NCI-H345 treated with DMSO at 0.1 percent for 48 hours (cell line): ENCODE measurements around the gene ANGPTL2.
"Not testable (repeated sequence)": the region's sequence is repeated elsewhere in the genome, so short reads cannot be mapped to it uniquely, and the experiment has no call there.

Experiments
- DNase-seq: peaks from one replicate; lab custom pipeline; 2025; ENCODE audit not compliant: unreplicated experiment; lab: John Stamatoyannopoulos, UW

Gene ANGPTL2

DNA sequence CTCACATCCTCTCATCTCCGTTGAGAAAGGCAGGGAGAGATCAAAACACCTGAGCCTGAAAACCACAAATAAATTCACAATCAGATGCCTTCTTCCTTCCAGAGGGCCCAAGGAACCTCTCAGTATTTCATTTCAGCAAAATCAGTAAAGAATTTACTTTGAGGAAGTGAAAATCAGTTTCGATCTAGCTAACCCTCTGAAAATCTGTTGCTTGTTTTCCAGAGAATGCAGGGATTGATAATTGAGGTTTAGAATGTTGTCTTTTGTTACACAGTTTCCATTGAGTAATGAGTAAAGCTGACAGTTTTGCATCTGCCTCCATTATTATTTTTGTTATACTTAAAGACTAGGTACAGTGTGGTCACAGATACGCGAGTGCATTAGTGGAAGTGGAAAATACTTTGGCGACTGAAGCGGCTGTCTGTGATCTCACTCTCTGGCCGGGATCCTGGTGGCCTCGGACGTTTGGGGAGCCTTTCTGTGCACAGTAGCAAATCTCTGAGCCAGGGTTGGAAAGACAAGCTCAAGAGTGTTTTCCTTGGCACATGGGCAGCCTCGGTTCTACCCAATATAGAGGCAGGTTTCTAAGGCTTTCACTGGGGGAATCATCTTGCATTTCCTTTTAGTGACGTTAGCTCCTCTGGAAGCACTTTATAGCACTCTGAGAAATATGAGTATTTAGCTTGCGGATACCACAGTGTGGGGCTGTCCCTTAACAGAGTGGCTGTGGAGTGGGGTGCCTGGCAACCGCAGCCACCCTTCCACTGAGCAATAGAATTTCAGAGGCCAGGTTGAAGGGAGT, 32.2 kb upstream of the ANGPTL2 start:
- no peak for DNase-seq

DNA sequence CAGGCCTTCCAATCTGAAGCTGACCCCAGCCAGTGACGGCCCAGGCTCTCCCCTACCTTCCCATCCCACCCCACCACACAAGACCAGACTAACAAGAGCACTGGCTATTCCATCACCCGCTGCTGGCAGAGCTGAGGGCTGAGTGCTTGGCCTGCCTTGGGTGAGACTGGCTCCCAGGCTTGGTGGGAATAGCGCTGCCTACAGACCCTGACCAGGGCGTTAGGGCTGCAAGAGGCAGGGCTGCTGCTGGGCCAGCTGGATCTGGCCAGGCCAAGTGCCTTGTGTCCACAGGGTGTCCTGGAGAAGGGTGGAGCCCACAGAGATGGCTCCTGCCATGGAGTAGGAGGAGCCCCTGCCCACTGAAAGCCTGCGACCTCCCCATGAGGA, 31.6 kb upstream of the ANGPTL2 start:
- DNase-seq: no peak

DNA sequence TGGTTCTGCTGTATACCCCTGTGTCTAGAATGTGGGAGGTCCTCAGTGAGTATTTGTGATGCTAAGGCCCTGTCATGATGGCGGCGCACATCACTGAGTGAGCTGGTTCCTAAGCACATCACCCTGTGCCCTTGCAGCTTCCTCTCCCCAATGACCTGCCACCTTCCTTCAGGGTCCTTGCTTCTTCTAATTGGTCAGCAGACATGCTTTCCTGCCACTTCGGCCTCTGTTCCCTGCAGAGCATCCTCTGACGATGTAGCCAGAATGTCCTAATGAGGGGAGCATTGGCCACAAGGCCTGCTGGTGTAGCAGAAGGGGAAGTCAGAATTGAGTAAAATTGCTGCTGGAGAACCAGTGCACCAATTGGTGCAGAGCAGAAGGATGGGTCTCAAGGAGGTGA, 31.1 kb upstream of the ANGPTL2 start:
- no peak for DNase-seq

DNA sequence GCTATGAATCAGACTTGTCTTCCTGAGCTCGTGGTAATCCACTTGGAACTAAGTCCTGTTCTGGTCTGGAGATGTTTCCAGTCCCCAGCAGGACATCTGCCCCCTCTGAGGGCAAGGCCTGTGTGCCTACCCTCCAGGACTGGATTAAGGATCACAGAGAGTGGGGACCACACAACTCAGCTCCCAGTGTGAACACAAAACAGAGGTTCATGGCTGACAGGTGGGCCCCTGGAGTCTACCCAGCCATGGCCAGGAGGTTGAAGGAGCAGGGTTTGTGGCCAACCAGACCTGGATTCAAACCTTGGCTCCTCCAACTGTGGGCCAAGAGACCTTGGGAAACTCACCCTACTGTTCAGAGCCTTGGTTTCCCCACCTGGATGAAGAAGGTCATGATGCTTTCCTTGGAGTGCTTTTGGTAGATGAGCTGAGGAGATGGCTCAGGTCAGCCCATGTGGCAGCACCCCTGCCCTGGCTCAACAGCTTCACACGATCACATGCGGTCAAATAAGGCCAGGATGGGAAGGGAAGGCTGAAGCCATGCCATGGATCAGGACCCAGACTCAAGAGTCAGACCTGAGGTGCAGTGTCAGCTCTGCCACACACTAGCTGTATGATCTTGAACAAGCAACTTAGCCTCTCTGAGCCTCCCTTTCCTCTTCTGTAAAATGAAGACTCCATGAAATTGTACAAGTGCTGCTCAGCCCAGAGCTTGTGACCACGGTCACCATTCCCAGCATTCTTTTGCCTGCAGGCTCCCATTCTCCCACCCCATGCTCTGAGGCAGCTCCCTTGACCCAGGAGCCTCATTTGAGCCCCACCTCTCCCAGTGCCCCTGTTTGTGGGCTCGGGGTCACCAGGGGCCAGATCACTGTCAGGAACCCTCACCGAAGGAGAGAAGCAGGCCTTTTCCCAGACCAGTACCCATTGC, 27.3 kb upstream of the ANGPTL2 start:
- DNase-seq: no peak

DNA sequence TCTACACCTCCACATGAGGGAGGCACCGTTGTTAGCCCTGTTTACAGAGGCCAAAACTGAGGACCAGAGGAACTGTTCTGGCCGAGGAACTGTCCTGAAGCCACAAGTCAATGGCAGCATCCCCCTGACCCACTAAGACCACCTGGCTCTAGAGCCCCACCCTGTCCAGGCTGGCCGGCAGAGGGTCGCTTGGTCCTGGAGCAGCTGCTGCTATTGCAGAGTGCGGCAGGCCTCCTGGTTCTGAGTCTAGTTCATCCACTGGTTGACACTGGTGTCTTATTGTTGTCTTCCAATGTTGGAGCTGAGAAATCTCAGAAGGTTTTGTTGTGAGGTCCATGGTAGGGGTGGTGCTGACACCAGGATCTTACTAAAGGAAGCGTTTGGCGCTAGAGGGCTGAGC, 26.6 kb upstream of the ANGPTL2 start:
- no peak for DNase-seq

DNA sequence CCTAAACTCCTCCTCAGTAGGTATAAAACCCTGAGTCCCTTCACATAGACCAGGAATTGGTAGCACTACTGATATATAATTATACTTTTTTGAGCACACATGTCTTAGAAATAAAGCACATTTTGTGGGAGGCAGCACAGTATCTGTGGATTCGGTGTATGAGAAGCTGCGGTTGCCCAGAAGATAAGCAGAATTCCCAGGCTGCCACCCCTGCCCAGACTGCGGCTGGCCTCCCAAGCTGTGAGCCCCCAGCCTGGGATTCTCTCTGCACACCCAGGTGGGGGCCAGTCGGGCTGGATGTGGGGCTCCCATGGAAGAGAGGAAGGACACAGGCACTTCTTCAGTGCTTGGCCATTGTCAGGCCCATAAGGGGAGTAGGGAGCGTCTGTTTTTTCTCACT, 25.6 kb upstream of the ANGPTL2 start:
- DNase-seq: no peak

DNA sequence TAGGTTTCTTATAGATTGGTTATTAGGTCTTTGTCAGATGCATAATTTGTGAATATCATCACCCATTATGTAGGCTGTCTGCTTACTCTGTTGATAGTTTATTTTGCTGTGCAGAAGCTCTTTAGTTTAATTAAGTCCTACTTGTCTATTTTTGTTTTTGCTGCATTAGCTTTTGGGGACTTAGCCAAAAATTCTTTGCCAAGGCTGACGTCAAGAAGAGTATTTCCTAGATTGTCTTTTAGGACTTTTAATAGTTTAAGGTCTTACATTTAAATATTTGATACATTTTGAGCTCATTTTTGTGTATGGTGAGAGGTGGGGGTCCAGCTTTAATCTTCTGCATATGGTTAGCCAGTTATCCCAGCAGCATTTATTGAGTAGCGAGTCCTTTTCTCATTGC, 24.8 kb upstream of the ANGPTL2 start:
- no peak for DNase-seq

DNA sequence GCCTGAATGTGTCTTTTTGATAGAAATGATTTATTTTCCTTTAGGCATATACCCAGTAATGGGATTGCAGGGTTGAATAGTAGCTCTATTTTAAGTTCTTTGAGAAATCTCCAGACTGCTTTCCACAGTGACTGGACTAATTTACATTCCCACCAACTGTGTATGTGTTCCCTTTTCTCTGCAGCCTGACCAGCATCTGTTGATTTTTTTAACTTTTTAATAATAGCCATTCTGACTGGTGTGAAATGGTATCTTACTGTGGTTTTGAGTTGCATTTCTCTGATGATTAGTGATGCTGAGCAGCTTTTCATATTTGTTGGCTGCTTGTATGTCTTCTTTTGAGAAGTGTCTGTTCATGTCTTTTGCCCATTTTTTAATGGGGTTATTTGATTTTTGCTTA, 24.4 kb upstream of the ANGPTL2 start:
- not testable (repeated sequence) for DNase-seq

DNA sequence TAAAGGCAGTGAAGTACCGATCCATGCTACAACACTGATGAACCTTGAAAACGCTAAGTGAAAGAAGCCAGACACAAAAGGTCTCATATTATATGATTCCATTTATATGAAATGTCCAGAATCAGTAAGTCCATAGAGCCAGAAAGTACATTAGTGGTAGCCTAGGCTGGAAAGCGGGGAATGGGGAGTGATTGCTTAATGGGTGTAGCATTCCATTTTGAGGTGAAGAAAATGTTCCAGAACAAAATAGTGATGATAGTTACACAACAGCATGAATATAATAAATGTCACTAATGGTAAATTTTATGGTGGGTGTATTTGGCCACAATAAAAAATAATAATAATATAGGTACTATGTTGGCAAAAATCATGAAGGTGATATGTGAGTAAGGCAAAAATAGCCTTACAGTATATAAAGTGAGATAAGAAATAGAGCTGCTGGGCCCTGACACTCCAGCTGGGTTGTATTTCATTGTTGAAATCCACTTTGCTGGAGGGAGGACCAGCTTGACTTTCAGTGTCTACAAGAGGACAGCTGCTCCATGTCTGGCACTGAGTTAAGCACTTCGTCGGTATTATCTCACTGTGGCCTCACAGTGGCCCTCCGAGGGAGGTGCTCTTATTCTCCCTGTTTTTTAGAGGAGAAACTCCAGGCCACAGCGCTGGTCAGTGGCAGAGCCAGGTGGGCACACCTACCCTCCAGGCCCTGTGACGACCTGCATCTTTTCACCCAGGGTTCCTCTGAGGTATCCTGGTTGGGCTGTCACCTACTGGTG, 22.4 kb upstream of the ANGPTL2 start:
- no peak for DNase-seq

DNA sequence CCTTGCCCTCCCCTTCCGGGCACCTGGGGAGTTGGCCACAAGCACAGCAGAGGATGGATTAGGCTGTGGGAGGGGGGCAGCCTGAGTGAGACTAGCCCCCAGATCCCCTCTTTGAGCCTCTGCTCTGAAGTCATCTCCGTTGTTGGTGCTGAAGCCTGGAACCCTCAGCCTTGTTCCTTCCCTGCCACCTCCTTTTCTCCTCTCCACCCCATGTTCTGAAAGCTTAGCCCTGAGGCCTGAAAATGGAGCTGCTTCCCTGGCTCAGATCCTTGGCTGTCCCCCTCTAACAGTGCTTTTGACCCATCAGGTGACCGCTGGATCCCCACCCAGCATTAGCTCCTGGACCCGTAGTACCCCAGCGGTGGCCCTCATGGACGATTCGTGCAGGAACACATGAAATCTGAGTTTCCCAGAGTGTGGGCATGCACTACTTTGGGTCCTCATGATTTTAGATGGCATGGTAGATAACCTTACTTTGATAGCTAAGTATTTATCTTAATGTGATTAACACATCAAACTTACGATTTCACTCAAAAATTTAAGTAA, 21.6 kb upstream of the ANGPTL2 start:
- DNase-seq: no peak

DNA sequence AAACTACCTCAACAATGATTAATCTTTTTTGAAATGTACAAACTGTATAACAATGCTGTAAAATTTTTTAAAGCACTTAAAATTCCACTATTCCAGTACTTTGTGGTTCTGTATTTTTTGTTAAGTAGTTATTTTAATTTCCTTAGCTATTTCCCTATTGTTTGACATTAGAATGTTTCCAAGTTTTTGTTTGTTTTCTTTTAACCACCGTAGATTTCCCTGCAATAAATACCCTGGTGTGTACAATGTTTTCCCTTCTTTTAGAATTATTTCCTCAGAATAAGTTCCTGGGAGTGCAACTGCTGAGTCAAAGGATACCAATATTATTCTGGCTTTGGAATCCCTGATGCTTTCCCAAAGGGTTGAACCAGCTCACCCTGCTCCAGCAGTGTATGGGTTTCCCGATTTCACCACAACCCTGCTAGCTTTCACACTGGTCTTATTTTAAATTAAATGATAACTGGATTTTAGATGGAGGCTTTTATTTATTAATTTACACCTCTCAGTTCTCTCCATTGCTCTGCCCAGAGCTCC, 20.6 kb upstream of the ANGPTL2 start:
- no peak for DNase-seq

DNA sequence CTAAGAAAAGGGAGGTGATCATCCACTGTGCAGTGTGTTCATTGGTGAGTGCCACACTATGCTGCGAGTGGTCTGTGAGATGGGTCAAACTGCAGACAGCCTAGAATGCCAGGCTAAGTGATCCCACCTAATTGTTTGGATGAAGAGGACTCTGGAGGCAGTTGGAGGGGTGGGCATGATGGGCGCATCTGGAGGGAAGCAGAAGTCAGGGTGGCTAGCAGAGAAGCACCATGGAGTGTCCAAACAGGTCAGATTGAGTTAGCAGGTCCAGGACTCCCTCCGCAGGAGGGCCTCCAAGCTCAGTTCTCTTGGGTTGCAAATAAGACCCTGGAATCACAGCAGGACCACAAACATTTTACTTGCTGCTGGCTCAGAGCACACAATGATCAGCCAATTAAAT, 19.9 kb upstream of the ANGPTL2 start:
- DNase-seq: no peak

DNA sequence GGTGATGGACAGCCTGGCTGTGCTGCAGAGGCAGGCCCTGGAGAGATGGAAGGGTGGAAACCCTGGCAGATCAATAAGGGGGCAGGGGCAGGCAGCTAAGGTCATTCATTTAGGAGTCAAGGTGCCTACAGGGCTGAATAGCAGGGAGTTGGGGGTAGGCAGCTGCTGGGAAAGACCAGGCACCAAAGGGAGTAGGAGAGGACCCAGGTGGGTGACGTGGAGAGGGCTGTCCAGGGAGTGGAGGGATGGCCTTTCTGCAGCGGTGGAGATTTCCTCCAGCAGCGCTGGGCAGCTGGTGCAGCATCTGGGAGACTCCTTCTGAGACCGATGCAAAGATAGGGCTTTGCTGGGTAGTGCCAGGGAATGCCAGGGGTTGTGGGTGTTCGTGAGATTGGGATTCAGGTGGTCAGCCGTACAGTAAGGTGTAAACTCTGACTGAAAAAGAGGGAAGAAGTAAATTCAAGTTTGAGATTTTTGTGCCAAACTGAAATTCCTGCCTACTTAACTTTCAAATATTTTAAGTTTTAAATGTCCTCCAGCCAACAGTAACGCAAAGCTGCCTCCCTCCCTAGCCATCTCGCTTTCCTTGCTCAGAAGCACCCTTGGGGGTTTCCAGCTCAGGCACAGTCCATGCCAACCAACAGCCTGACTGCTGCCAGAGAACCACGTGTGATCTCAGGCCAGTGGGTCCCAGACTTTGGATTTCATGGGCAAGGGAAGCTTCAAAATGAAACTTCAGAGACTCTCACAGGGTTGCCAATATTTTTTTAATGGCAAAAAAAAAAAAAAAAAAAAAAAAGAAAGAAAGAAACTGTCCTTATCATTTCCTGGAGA, 18.6 kb upstream of the ANGPTL2 start:
- DNase-seq: no peak

DNA sequence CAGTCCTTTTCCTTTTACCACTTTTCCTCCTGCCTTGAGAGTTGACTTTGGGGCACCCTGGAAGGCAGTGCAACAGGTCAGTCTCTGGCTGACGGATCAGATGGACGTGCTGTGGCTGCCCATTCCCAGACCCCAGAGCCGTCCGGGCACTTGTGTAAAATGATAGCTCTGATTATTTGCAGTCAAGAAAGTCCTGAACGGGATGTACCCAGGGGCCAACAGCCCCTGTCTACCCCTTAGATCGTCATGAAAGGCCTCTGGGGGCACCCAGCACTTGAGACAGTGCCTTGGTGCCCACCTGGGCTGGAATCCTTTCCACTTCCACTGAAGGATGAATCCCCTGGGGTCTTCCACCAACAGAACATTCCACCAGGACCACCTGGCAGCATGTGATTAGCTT, 17.7 kb upstream of the ANGPTL2 start:
- no peak for DNase-seq

DNA sequence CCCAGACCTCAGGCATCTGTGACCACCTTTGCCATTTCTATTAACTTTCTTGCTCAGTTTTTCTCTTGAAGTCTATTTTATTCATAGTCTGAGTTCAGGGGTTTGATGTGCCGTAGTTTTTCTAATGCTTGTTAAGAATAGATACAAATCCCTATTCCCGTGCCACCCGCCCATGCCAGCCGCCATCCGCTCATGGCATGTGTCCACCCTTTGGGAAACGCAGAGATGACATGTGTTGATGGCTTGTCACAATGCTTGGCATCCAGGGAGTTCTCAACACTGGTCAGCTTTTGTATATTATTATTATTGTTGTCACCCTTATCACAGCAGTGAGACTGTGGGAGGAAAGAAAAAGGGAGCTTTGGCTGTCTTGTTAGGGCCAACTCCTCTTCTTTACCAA, 17.3 kb upstream of the ANGPTL2 start:
- DNase-seq: no peak

DNA sequence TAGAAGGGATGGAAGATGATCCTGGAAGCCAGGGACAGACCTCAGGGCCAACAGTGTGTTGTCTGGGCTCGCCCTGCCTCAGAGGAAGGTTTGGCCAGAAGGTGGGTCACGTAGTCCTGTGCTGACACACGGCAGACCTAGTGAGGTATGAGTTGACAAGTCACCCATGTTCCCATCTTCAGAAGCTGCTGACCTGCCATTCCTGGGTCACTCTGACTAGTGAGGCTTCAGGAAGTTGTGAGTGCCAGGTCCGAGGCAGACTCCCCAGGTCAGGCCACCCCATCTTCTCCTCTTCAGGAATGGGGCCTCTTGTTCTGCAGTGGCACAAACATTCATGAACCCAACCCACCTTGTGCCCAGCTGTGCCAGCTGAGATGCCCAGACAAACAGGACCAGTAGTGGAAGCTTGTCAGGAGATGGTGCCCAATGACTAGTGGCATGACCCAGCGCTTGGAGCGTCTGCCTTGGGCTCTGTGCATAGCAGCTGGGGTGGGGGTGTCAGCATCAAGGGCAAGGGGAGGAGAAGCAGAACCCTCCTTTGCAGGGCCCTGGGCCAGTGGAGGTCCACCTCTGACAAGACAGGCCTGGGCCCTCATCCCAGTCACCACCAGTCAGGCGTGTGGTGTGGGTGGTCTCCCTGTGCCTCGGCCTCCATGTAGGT, 16.8 kb upstream of the ANGPTL2 start:
- no peak for DNase-seq

DNA sequence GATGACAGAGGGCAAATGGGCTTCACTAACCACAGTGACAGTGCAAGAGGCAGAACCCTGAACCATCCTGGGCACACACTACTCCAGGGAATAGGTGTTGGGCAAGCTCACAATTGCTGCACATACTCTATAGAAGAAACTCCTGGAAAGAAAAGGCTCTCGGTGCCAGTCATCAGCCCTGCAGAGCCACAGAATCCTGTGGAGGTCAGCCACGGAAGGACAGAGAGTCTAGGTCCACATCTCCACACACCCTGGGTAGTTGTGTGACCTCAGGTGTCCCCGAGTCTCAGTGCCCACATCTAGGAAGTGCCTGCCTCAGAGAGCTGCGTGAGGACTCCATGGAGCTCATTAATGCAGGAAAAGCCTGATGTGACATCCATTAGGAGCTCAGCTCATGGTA, 16.0 kb upstream of the ANGPTL2 start:
- DNase-seq: no peak

DNA sequence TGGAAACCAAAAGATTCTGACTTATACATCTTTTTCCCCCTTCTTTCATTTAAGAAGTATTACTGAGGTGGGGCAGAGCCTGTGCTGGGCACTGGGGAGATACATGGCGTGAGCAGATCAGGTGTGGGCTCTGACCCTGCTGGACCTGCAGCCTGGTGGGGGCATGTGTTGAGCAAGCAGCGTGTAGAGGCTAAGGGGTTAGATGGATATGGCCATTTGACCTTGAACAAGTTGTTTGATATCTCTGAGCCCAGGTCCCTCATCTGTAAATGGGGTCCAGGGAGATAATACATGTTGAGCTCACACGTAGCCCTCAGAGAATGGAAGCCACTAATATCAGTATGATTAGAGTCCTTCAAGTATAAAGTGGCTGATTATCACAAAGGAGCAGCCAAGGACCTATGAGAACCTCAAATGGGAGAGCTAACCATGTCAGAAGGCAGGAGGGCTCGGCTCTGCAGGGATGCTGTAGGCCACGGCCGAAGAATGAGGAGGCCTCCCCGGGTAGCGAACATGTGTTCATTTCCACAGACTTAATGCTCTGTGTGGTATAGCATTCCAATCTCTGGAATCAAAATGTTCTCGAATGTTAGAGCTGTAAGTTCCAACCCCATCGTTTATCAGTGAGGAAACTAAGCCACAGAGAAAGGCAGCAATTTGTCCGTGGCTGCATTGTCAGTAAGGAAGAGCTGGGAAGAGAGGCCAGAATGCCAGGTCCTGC, 15.4 kb upstream of the ANGPTL2 start:
- DNase-seq: no peak
